Measurements from ENCODE around the gene TREX2.

TREX2 gene, protein sequence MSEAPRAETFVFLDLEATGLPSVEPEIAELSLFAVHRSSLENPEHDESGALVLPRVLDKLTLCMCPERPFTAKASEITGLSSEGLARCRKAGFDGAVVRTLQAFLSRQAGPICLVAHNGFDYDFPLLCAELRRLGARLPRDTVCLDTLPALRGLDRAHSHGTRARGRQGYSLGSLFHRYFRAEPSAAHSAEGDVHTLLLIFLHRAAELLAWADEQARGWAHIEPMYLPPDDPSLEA

GRCh38 chrX:153445856-153446635 is at the start of gene TREX2:
Gene TREX2, minus strand, starts transcription at chrX:153446056. Its CDS starts 626 bp downstream, at chrX:153445430.
- in situ Hi-C loops (cut with HindIII; ENCODE audit: low sequenced_read_pairs), result no loop called here

DNA sequence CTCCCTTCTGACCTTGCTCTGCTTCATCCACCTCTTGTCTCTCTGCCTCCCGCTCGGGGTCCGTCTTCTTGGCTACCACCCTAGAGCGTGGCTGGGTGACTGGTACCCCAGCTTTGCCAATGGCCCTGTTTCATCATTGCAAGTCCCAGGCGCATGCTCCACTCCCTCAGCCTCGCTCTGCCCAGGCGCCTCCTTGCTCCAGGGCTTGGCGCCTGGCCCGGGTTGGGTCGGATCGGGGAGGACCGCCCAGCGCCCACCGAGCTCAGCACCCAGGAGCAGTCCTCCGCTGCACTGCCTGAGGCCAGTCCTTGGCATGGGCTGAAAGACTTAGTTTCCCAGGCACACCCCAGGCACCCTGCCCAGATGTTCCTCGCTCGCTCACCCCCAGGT is 49.5 kb upstream of the TREX2 start:
- in situ Hi-C loops (cut with HindIII; ENCODE audit: low sequenced_read_pairs), result no loop called here

- in situ Hi-C loops (cut with HindIII; ENCODE audit: low sequenced_read_pairs), result no loop called here
Observed at GRCh38 chrX:153494541-153495361, 48.9 kb upstream of the TREX2 start, which contains the start of gene BGN. Gene BGN, plus strand, starts transcription at chrX:153494980. Its CDS starts 9,652 bp downstream, at chrX:153504632.

DNA sequence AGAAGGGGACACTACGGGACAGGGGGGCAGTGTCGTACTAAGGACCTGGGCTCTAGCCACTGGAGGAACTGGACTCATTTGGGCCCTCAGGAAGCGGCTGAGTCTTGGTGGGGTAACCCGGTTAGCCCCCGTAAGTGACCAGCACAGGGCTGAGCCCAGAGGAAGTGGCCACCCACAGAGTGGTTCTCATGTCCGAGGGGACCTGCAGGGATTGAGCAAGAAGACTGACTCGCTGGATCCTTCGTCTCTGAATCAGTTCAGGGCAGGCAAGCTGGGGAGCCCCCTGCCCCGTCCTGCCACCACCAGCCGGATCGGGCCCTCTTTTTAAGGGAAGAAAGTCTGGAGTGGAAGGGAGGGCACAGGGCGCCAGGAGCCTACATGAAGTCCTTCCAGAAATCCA is 48.2 kb upstream of the TREX2 start:
- in situ Hi-C loops (cut with HindIII; ENCODE audit: low sequenced_read_pairs), result no loop called here

GRCh38 chrX:153493085-153493484 is 47.2 kb upstream of the TREX2 start:
- in situ Hi-C loops (cut with HindIII; ENCODE audit: low sequenced_read_pairs), result no loop called here

- in situ Hi-C loops (cut with HindIII; ENCODE audit: low sequenced_read_pairs), result no loop called here
Observed at GRCh38 chrX:153492543-153492942, 46.7 kb upstream of the TREX2 start.

- in situ Hi-C loops (cut with HindIII; ENCODE audit: low sequenced_read_pairs), result no loop called here
Observed at GRCh38 chrX:153491918-153492317, 46.1 kb upstream of the TREX2 start.

GRCh38 chrX:153491351-153491914 is 45.6 kb upstream of the TREX2 start:
- in situ Hi-C loops (cut with HindIII; ENCODE audit: low sequenced_read_pairs), result no loop called here

DNA sequence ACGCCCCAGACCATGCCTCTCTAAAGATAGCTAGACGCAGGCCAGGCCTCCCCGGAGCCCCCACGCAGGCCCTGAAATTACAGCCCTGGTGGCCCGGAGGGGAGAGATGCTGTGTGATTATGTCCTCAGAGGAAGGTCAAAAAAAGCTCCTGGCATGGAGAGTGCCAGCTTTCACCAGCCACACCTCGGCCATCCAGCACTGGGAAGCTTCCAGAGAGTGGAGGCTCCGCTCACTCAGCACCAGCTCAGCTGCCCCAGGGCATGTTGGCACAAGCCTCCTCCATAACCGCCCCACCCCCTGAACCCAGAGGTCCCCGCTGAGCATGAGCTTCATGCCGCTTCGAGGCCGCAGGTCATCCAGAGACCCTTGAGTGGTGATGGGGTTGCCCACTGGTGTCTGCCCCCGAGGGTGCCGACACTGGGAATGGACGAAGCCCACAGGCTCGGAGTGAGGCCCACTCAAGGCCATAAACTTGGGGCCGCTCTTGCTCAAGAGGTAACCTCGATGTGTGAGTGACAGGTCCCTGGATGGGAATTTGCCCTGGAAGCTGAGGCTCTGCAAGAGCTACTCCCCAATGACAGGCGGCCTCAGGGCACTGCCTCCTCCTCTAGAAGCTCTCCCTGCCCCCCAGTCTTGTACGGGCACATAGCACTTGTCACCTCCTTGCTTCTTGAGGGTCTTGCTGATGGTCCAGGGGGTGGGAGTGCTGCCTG is 44.5 kb upstream of the TREX2 start:
- in situ Hi-C loops (cut with HindIII; ENCODE audit: low sequenced_read_pairs), result no loop called here

DNA sequence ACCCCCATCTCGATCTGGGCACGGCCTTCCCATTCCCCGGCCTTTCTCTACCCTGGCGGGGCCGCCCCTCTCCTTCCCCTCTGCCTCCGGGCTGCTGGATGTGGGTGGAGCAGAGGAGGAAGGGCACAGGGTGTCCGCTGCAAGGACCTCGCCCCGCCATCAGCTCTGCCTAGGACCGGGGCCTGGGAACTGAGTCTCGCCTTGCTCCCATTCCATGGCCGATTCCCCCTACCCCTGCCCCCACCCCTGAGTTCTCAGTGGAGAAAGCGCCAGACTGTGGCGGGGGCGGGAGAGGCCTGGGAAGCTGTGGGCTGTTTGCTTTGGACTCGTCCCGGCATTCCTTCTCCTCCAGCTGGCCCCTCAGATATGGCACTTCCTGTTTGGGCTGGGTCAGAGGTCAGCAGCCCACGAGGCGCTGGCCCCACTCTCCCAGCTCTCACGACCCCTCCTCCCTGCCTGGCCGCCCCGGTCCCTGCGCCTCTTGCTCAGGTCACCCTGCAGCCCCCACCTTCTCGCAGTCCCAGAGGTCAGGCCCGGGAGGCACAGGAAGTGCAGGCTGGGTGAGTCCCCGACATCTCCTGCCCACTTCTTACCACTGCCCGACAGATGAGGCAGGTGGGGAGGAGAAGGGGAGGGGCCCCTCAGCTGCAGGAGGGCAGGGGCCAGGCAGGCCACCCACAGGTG is 42.5 kb upstream of the TREX2 start:
- in situ Hi-C loops (cut with HindIII; ENCODE audit: low sequenced_read_pairs), result no loop called here

- in situ Hi-C loops (cut with HindIII; ENCODE audit: low sequenced_read_pairs), result no loop called here
Observed at GRCh38 chrX:153487590-153488071, 41.8 kb upstream of the TREX2 start.

DNA sequence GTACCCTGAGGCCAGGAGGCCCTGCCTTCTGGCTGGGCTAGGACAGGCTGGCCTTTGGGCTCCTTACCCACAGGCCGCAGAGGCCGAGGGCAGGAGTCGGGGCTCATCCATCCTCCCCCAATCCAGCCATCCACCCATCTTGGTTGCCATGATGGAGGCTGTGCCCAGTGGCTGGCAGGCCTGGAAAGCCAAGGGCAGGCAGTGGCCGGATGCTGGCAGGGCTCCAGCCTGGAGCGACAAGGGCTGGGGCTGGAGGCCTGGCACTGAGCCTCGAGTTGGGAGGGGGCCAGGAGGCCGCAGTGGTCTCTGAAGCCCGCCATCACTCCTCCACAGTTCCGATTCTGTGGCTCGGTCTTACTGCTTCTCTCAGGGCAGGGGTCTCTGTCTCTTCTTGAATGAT is 40.3 kb upstream of the TREX2 start:
- in situ Hi-C loops (cut with HindIII; ENCODE audit: low sequenced_read_pairs), result no loop called here

- in situ Hi-C loops (cut with HindIII; ENCODE audit: low sequenced_read_pairs), result no loop called here
Observed at GRCh38 chrX:153485396-153486080, 39.7 kb upstream of the TREX2 start.

GRCh38 chrX:153482376-153483015 is 36.6 kb upstream of the TREX2 start:
- in situ Hi-C loops (cut with HindIII; ENCODE audit: low sequenced_read_pairs), result no loop called here

- in situ Hi-C loops (cut with HindIII; ENCODE audit: low sequenced_read_pairs), result no loop called here
Observed at GRCh38 chrX:153481043-153481442, 35.2 kb upstream of the TREX2 start.

- in situ Hi-C loops (cut with HindIII; ENCODE audit: low sequenced_read_pairs), result loop anchor here (5.0 kb wide), 1 partner anchor 59 kb away; no protein-coding TSS in a partner anchor
Observed at GRCh38 chrX:153478746-153479145, 32.9 kb upstream of the TREX2 start.

DNA sequence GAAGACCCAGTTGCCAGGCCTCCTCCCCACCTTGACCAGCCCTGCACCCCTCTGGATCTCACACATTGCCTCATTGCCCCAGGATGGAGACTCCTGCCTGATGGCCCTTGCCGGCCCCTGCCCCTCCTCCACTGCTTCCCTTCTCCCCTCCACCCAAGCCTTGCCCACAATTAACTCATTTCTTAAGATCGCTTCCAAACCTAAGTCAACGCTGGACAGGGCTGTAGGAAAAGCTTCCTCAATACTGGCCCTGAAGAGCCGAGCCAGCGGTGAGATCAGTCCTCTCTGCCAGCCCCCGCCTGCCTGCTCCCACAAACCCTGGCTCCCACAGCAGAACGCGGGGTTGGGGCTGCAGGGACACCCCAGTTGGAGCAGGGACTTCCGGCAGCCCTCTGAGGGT is 32.0 kb upstream of the TREX2 start:
- in situ Hi-C loops (cut with HindIII; ENCODE audit: low sequenced_read_pairs), result loop anchor here (5.0 kb wide), 1 partner anchor 59 kb away; no protein-coding TSS in a partner anchor

- in situ Hi-C loops (cut with HindIII; ENCODE audit: low sequenced_read_pairs), result loop anchor here (5.0 kb wide), 1 partner anchor 60 kb away; no protein-coding TSS in a partner anchor
Observed at GRCh38 chrX:153477364-153477857, 31.6 kb upstream of the TREX2 start.

All from endothelial cell of hepatic sinusoid (primary cell).